Occipital lobe (tissue), 2 donors: ENCODE results near the gene STX2. TPM values are rescaled to one million over a fixed set of nuclear protein-coding genes. Genes with fewer than 3 reads are reported as not detected.

Source experiments
- DNase-seq: peaks from one replicate; lab custom pipeline; 2025; lab: John Stamatoyannopoulos, UW
- total RNA-seq: library from RNA; depleted of rRNA; stranded (reverse); fragments of >200 nt; gene quantifications from one replicate; pipeline ENCODE4 v1.2.3, GENCODE V29; 2014

The STX2 gene
- total RNA-seq, 1 donor from 2014 or later, result 27.3 TPM

DNA sequence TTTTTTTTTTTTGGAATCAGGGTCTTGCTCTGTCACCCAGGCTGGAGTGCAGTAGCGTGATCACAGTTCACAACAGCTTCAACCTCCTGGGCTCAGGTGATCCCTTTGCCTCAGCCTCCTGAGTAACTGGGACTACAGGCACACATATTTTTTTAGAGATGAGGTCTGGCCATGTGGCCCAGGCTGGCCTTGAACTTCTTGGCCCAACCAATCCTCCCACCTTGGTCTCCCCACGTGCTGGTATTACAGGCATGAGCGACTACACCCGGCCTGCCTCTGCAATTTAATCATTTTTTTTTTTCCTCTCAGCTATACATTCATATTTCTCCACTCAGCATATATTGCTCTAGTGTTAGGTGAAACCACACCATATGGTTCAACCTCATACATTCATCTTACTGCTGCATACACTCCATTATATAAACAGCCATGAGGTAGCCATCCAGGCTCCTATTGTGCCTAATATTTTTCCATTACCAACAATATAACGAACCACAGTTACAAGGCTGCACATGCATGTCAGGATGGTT lies 7.1 kb downstream of the STX2 start:
- no peak for DNase-seq

GRCh38 chr12:130831246-130831645 lies 7.8 kb downstream of the STX2 start:
- no peak for DNase-seq

GRCh38 chr12:130830246-130830551 lies 8.9 kb downstream of the STX2 start:
- DNase-seq, result no peak

GRCh38 chr12:130829391-130830245 lies 9.4 kb downstream of the STX2 start:
- no peak for DNase-seq

- no peak for DNase-seq
Observed at GRCh38 chr12:130828895-130829294, 10.2 kb downstream of the STX2 start.

DNA sequence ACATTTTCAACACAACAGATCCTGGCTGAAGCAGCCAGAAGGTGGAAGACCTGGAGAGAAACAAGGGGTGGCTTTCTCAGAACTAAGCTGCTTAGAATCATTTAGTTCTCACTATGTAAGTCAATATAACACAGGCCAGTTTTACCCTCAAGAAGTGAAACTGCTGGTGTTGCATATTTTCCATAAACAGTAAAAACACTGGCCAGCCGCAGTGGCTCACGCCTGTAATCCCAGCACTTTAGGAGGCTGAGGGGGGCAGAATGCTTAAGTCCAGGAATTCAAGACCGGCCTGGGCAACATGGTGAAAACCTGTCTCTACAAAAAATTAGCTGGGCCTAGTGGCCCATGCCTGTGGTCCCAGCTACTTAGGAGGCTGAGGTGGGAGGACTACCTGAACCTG lies 11.6 kb downstream of the STX2 start:
- DNase-seq, result no peak

- no peak for DNase-seq
Observed at GRCh38 chr12:130826151-130826801, 12.8 kb downstream of the STX2 start.

- DNase-seq, result no peak
Observed at GRCh38 chr12:130825771-130826150, 13.3 kb downstream of the STX2 start.

- no peak for DNase-seq
Observed at GRCh38 chr12:130819681-130820080, 19.4 kb downstream of the STX2 start.

GRCh38 chr12:130818635-130819576 lies 20.1 kb downstream of the STX2 start:
- peak; percentile 61 for DNase-seq

- DNase-seq, result no peak
Observed at GRCh38 chr12:130818272-130818634, 20.8 kb downstream of the STX2 start.

DNA sequence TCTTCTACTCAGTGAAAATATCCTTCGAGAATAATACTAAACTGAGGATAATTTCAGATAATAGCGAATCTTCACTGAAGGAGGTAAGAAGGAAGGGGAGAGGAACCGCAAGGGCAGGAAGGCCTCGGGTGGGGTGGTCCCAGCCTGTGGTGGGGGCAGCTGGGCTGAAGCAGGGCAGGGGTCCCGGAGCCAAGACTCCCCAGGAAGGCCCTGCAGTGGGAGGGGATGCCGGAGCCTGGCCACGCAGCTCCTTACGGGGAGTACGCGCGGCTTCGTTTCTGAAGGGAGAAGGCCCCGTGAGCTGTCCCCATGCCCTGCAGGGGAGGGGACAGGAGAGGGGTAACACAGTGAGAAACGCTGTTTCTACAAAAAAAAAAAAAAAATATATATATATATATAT lies 21.2 kb downstream of the STX2 start:
- DNase-seq, result no peak

GRCh38 chr12:130816097-130816496 lies 23.0 kb downstream of the STX2 start:
- no peak for DNase-seq

DNA sequence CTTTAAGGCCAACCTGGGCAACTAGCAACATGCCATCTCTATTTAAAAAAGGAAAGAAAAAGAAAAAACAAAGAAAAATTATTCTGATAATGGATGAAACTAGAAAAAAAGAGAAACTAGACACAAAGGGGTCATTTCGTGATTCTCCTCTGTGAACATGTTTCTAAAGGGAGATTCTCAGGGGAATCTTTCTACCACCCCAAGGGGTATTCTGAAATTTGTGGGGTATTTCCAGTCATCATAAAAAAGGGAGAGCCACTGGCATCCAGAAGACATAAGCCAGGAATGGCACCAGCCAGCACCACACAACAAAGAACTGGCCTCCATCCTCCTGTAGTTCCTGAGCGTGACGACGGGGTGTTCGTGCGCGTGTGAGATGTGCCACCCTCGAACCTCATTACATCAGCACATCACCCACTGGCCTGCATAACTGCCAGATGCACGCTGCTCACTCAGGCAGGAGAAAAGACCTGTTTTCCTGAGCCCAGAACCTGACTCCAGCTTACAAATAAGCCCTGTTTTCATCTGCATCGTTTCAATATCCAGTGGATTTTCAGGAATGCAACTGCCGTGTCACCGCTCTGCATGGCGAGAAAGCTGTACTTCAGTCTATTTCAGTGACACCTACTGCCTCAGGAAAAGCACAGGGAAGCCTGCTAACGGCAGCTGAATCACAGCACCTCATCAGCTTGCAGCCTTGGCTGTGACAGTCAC lies 23.9 kb downstream of the STX2 start:
- peak; percentile 47 for DNase-seq

GRCh38 chr12:130813949-130814348 lies 25.1 kb downstream of the STX2 start:
- no peak for DNase-seq

DNA sequence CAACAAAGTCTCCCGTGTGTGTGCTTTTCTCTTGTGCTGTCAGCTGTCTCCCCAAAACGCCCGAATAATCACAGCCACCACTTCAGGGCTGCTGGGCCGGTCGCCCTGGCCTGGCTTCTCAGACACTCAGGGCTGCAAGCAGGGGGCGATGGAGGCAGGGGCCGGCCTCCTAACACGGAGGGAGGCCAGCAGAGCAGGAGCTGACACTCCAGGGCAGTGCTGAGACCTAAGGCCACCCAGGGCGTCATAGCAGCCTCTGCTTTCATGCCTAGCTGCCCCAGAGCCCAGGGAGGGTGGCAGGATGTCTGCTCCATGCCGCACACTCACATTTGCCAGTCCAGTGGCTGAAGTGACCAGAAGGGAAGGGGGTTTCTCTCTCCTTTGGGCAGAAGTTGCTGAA lies 25.6 kb downstream of the STX2 start:
- no peak for DNase-seq

DNA sequence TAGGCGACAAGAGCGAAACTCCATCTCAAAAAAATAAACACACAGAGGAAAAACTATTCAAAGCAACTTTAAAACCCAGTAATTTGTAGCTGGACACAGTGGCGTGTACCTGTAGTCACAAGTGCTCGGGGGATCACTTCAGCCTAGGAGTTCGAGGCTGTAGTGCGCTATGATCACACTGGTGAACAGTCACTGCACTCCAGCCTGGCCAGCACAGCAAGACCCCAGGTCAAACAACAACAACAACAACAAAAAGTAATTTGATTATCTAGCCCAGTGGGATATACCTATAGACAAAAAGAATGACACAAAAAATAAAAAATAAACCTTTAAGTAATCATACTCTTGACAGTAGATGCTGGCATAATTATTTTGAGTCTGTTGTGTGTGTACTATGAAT lies 29.3 kb downstream of the STX2 start:
- DNase-seq, result no peak

GRCh38 chr12:130807309-130807708 lies 31.7 kb downstream of the STX2 start:
- no peak for DNase-seq

GRCh38 chr12:130806574-130806973 lies 32.5 kb downstream of the STX2 start:
- no peak for DNase-seq

- DNase-seq, result no peak
Observed at GRCh38 chr12:130805635-130806034, 33.4 kb downstream of the STX2 start.

- no peak for DNase-seq
Observed at GRCh38 chr12:130804216-130804615, 34.8 kb downstream of the STX2 start.
